GM19452 (cell line): ENCODE results near the gene MTRF1.
"Not testable (repeated sequence)": the region's sequence is repeated elsewhere in the genome, so short reads cannot be mapped to it uniquely, and the experiment has no call there.

Source experiments
- ATAC-seq: cut with Tn5 transposase; IDR thresholded peaks from one replicate; pipeline ENCODE4 v1.9.1; 2021; ENCODE audit not compliant: unreplicated experiment

The MTRF1 gene

DNA sequence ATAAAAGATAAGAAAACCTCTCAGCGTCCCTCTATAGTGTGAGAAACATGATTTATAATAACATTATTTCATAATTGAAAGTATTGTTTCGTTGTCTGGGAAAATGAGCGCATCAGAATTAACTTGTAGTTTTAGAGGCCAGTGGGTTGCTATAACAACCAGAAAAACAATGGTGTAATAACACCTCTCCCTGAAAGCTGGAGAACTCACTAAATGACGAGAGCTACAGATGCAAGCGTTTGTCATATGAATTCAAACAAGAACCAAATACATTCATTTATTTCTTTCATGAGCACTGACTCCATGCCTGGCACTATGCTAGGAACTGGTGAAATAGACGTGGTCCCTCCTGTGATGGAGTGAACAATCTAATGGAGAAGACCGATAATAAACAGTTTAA lies 85.3 kb downstream of the MTRF1 start:
- ATAC-seq = no peak

- no peak for ATAC-seq
These were observed 85.8 kb downstream of the MTRF1 start for GRCh38 chr13:41177616-41178015.

DNA sequence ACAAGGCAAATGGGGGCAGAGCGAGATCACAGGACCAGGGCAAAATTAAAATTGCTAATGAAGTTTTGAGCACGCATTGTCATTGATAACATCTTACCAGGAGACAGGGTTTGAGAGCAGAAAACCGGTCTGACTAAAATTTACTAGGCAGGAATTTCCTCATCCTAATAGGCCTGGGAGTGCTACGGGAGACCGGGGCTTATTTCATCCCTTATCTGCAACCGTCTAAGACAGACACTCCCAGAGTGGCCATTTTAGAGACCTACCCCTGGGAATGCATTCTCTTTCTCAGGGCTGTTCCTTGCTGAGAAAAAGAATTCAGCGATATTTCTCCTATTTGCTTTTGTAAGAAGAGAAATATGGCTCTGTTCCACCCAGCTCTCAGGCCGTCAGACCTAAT lies 87.8 kb downstream of the MTRF1 start:
- ATAC-seq = not testable (repeated sequence)
